Erythroblast (primary cell): ENCODE measurements around the gene NME2.

Experiments used
- GATA1 ChIP-seq: IDR thresholded peaks from 2 replicates; pipeline ENCODE4 v1.6.1; 2011; ENCODE audit warnings: low read depth, mild to moderate bottlenecking, control low read depth, low read length, moderate library complexity
- POLR2A ChIP-seq: IDR thresholded peaks from 2 replicates; pipeline ENCODE4 v1.6.1; 2011; ENCODE audit warnings: mild to moderate bottlenecking, low read length

DNA sequence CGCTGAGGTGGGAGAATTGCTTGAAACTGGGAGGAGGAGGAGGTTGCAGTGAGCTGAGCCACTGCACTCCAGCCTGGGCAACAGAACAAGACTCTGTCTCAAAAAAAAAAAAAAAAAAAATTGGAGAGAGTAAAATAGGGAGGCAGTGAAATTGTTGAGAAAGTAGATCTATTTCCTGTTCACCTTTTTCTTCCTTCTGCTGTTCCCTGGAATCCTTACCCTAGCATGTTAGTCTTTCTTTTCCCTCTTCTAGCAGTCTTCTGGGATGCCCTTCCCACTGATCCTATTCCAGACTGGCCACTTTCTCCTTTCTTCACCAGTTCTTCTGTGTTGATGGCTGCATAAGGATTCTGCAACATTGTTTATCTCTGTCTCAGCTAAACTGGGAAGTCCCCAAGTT, 3.1 kb downstream of the NME2 start:
- TF ChIP-seq POLR2A (no peak), GATA1 (no peak)
